CD4-positive, alpha-beta T cell treated with Interleukin-2 at 100 ng/mL for 4 hours (primary cell): ENCODE measurements around the gene ATCAY.
"Not testable (repeated sequence)": the region's sequence is repeated elsewhere in the genome, so short reads cannot be mapped to it uniquely, and the experiment has no call there.

Source experiments
- DNase-seq: peaks from one replicate; pipeline ENCODE4 v3.0.0-alpha.2; 2020; ENCODE audit warnings: low spot score

Gene ATCAY

DNA sequence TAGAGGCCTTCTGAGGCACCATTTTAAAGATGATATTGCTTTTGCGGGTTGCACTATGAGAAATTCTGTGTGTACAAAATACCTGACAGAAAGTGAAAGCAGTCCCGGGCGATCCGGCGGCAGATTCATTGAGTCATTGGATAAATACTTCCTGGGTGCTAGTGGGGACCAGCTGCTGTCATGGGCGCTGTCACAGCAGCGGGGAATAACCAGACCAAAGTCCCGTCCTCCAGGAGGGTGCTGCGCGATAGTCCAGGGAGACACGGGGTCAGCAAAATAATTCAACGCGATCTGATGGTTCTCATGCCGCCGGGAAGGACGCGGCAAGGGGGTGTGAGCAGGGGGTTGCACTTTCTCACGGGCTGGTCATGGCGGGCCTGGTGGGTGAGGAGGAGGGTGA lies 25.2 kb upstream of the ATCAY start:
- DNase-seq = no peak

DNA sequence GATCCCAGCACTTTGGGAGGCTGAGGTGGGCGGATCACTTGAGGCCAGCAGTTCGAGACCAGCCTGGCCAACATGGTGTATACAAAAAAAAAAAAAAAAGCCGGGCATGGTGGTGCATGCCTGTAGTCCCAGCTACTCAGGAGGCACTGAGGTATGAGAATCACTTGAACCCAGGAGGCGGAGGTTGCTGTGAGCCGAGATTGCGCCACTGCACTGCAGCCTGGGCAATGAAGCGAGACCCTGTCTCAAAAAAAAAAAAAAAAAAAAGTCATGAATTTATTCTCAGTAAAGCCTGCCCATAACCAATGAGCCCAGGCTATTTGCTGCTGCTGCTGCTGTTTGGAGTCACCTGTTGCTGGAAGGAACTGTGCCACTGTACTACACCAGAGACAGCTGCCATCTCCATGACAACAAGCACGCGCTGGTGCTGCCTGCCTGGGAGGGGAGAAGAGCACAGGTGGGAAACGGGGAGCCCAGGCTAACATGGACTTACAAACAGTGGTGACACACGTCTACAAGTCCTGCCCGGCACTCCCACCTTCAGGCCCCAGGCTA lies 23.0 kb upstream of the ATCAY start:
- DNase-seq = no peak

DNA sequence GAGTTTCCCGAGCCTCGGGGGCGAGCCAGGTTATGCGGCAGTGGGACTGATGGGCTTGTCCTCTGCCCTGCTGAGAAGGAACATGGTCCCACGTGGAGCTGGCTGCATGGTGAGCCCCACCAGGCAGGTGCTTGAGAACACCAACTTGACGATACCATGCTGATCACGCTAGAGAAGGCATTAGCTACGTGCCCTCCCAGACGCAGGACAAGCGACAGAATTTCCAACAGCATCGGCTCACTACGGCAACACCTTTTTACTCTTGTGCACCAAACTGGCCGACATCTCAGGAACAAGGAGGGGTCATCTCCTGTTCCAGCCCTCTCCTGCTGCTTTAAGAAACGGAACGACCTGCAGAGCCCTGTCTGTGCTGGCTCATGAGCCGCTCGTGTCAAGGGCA lies 20.0 kb upstream of the ATCAY start:
- DNase-seq = no peak

DNA sequence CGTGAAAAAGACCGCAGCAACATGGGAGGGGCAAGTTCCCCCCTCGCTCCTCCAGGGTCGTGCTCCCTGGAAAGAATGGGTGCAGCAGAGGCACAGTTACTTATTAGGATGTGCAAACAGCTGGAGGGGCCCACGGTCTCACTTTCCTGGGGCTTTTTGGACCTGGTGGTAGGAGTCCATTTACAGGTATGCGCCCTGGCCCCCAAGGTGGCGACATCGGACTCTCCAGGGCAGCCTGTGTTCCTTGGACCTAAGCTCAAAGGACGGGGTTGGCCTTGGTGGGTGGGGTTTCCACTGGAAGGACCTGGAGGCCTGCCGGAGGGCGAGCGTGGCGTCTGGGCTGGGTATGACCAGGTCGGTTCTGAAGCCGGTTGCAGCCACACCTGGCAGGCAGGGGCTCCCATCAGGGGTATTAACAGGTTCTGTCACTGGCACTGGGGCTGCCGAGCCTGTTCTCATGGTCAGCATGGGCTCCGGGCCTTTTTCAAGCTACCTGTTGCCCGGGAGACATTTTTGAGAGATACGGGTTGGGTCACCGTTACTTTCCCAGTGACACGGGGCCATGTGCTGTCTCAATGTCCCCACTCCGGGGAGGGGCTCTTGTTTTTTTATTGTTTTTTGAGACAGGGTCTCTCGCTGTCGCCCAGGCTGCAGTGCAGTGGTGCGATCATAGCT lies 17.5 kb upstream of the ATCAY start:
- DNase-seq = no peak

DNA sequence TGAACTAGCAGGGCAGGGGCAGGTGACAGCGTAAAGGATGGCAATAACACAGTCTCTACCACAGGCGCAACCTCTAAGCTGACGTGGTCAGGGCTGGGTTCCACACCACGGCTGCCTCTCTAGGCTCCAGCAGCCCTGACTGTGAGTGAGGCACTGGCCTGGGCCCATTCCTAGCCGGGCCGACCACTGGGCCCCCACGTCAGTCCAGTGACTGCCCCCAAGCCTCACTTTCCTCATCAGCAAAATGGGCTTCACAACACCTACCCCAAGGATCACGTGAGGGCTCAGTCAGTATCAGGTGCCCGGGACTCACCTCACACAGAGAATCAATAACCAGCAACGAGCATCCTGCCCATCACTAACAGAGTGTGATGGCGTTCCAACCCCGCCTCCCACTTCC lies 16.8 kb upstream of the ATCAY start:
- no peak for DNase-seq

DNA sequence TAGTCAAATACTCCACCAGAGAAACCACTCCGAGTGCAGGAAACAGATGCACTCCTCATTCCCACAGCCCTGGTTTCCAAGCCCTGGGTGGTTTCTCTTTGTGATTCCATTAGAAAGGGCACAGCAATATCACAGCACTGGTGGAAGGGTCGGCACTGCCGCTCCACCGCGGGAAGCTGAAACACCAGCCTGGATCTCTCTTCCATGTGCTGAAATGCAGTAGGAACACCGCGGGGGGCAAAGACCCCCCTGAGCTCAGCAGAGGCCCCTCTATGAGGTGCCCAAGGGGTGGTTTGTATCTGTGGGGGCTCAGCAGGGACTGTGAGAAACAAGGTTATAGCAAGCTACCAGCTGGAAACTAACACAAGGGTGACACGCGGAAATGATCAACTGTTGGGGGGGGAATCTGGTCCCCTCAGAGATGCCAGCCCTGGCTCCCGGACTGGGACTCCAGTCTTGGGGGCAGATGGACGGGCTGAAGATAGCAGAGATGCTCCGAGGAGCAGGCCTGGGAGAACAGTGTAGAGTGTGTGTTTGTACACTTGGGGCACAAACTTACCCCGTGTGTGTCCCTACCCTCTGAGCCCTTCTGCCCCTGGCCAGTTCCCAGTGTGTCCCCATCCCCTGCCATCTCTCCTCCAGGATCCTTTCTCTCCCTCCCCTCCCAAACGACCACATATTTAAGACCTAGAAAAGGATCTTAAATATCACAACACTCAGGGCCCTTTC lies 13.4 kb upstream of the ATCAY start:
- no peak for DNase-seq

DNA sequence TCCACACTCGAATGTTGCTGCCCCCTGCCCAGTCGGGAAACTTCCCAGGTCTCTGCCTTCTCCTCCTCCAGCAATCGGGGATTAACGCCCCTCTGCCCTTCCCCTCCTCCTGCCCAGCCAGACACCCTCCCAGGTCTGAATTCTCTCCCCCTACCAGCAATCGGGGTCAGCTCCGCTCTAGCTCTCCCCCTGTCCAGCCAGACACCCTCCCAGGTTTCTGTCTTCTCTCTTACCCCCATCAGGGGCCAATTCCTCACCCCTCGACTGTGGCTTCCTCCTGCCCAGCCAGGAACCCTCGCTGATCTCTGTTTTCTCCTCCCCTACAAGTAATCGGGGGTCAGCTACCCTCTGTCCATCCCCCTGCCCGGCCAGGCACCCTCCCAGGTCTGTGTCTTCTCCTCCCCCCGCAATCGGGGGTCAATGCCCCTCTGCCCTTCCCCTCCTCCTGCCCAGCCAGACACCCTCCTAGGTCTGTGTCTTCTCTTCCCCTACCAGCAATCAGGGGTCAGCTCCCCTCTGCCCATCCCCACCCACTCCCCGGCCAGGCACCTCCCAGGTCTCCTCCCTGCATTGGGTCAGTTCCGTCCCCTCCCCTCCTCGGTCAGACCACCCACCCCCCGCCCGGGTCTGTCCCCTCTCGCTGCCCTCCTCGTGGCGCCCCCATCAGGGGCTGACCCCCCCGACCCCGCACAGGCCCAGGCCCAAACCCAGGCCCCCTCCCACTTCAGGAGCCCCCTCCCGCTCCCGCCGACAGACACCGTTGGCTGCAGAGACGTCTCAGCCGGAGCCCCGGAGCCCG lies 12.3 kb upstream of the ATCAY start:
- DNase-seq = no peak

DNA sequence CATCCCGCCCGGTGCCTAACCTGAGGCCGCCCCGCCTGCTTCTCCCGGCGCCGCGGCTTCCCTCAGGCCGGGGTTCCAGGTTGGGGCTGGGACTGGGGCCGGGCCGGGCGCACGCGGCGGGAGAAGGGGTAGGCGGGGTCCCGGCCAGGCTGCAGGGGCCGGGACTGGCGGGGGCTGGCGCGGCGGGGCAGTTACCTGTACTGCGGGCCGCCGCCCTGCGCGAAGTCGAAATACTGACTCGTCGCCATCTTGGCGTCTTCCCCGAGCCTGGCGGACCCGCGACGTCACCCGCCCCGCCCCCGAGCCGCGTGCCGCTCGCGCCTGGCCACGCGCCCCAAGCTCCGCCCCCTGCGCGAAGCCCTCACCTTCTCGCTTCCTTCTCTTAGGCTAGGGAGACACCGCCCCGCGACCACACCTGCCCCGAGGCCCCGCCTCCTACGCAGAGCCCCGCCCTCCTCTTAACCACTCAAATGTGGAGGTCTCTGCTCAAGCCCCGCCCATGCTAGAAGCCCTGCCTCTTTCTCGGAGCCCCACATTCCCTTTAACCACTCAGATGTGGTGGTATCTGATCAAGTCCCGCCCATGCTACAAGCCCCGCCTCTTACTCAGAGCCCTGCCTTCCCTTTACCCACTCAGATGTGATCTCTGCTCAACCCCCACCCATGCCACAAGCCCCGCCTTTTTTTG lies 11.6 kb upstream of the ATCAY start, which contains the start of gene ZFR2:
ZFR2 (minus strand) TSS at position 269 of the 687 bp plus-strand sequence; CDS start at position 248, 21 bp downstream.
- DNase-seq = no peak

DNA sequence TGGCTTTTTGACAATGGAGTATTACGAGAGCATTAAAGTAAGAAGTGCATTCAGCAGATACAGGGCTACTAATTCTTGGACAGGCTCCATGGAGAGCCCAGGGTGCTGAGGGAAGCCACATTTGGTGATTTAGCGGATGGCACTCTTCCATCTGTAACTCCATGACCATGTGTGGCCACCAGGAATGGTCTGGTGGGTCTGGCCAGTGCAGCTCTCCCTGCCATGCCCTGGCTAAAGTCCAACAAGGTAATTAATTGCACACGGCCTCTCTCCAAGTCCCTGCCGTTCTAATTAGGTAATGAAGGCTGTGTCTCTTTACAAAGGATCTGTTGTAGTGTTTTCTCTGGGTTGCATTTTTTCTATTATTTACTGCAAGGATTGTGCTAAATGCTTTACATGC lies 7.3 kb upstream of the ATCAY start:
- no peak for DNase-seq

DNA sequence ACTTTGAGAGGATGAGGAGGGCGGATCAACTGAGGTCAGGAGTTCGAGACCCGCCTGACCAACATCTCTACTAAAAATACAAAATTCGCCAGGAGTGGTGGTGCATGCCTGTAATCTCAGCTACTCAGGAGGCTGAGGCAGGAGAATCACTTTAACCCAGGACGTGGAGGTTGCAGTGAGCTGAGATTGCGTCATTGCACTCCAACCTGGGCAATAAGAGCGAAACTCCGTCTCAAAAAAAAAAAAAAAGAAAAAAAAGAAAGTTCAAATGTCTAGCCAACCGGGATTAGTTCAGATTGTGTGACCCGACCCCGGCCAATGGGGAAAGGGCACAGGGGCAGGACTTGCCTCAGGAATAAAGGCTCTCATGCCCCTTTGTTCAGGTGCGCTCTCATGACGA lies 5.8 kb upstream of the ATCAY start:
- not testable (repeated sequence) for DNase-seq

DNA sequence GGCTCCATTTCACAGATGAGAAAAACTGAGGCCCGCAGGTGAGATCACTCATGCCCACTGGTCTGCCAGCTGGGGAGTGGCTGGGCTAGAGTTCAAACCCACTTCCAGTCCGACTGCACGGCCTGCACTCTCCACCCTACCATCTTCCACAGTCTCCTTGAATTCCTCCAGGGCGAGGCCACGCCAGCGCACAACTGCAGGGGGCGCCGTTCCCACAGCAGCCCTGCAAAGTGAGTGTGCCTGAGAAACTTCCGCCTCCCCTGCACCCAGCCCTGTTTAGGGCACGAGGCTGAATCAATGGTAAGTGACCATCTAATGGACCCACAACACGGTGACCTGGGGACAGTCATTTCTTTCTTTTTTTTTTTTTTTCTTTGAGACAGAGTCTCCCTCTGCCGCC lies 829 bp upstream of the ATCAY start:
- no peak for DNase-seq

DNA sequence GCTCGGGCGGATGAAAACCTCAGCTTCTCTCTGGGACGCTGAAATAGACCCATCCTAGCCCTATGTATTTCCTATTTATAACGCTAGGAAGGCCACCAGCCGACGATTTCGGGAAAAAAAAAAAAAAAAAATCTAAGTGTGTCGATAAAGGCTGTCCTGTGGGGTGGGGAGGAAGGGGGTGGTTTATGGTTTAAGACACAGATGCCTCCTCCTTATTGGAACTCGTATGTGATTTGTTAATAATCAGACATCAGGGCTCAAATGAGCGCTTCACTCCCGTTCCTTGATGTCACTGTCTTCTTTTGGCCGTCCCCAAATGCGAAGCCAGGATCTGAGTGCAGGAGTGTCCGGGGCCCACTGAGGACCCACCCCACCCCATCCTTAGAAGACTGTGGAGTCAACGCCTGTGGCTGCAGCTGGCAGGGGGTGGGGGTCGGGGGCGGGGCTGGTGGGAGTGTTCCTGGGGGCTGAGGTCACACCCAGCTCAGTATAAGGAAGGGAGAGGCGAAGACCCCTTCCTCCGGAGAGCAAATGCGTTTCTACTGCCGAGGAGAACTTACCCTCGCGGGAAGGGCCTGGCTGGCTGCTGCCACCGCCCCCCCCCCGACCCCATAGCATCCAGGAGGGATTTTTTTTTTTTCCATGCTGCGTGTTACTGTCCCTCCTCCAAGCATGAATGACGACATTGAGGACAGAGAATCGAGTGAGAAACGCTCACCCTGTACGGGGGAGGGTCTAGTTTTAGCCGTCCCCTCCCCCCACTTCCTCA lies 971 bp downstream of the ATCAY start:
- no peak for DNase-seq

DNA sequence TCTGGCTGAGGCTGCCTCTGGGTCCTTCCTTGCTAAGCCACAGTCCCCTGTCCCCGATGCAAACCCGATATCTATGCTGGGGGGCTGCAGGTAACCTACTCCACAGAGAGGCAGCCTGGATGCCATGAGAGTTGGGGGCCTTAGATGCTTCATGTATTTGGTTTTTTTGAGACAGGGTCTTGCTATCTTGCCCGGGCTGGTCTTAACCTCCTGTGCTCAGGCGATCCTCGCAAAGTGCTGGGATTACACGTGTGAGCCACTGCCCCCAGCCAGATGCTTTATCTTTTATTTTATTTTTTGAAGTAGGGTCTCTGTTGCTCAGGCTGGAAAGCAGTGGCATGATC lies 1.5 kb downstream of the ATCAY start:
- no peak for DNase-seq

DNA sequence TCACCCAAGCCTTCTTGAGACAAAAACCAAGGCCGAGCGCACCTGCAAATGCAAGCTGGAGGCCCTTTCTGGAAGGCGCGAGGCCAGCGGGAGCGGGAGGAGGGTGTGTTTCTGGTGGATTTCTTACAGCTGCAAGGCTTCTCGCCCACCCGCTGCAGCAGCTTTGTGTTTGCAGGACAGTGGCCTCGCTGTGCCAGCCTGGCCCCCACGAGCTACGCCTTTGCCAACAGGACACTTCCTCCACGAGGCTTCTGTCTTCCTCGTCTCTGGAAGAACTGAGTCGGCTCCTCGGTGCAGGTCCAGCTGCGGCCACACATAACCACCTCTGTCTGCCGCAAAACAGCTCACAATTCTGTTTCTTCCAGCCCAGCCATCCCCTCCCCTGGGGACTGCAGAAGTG lies 10.1 kb downstream of the ATCAY start:
- DNase-seq = no peak

DNA sequence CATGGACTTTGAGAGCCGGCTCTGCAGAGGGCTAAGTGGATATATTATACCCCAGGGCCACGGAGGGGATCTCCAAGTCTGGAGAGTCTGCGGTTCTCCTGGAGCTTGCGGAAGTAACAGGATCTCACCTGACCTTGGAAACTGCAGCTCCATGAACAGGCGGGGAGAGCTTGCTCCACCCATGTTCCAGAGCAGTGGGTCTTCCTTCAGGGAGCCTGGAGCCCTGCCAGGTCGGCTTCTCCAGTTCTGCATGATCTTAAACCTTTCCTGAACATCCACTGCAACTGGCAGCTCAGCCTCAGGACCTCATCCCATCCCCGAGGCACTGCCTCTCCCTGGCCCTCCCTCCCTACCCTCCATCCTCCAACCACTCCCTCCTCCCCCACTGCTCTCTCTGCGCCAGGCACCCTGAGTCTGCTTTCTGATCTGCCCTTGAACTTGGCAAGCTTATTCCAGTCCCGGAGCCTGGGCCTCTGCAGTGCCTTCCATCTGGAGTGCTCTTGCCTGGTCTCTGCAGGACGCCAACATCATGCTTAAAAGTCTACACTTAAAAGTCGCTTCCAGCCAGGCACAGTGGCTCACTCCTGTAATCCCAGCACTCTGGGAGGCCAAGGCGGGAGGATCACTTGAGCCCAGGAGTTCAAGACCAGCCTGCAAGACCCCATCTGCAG lies 13.2 kb downstream of the ATCAY start:
- DNase-seq = no peak

DNA sequence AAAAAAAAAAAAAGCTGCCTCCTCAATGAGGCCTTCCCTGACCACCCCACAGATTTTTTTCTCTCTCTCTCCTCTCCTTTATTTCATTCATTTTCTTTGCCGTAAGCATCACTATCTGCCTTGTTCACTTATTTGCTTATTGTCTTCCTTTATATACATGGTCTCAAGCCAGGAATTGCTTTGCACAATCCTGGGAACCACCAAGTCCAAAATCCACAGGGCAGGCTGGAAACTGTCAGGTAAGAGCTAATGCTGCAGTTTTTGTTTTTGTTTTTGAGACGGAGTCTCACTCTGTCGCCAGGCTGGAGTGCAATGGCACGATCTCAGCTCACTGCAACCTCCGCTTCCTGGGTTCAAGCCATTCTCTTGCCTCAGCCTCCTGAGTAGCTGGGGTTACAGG lies 14.5 kb downstream of the ATCAY start:
- DNase-seq = not testable (repeated sequence)

DNA sequence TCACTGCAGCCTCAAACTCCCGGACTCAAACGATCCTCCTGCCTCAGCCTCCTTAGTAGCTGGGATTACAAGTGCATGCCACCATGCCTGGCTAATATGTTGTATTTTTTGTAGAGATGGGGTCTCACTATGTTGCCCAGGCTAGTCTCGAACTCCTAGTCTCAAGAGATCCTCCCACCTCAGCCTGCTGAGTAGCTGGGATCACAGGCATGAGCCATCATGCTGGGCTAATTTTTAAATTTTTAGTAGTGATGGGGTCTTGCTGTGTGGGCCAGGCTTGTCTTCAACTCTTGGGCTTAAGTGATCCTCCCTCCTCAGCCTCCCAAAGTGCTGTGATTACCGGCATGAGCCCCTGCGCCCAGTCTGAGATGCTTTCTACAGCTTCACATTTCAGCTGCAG lies 15.3 kb downstream of the ATCAY start:
- DNase-seq = no peak

DNA sequence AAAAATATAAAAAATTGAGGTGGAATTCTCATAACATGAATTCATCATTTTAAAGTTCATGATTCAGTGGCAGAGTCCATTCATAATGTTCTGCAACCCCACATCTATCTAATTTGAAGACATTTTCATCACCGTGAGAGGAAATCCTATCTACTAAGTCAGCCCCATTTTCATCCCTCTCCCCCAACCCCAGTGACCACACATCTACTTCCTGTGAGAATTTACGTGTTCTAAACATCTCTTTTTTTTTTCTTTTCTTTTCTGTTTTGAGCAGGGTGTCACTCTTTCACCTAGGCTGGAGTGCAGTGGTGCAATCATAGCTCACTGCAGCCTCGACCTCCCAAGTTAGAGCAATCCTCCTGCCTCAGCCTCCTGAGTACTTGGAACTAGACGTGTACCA lies 17.5 kb downstream of the ATCAY start:
- DNase-seq = no peak

DNA sequence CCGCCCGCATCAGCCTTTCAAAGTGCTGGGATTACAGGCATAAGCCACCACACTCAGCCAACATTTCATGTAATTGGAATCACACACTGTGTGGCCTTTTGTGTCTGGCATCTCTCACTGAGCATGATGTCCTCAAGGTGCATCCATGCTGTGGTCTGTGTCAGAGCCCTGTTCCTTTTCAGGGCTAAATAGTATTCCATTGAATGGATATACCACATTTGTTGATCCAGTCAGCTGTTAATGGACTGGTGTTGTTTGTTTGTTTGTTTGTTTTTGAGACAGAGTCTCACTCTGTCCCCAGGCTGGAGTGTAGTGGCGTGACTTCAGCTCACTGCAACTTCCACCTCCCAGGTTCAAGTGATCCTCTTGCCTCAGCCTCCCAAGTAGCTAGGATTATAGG lies 17.9 kb downstream of the ATCAY start:
- DNase-seq = no peak

DNA sequence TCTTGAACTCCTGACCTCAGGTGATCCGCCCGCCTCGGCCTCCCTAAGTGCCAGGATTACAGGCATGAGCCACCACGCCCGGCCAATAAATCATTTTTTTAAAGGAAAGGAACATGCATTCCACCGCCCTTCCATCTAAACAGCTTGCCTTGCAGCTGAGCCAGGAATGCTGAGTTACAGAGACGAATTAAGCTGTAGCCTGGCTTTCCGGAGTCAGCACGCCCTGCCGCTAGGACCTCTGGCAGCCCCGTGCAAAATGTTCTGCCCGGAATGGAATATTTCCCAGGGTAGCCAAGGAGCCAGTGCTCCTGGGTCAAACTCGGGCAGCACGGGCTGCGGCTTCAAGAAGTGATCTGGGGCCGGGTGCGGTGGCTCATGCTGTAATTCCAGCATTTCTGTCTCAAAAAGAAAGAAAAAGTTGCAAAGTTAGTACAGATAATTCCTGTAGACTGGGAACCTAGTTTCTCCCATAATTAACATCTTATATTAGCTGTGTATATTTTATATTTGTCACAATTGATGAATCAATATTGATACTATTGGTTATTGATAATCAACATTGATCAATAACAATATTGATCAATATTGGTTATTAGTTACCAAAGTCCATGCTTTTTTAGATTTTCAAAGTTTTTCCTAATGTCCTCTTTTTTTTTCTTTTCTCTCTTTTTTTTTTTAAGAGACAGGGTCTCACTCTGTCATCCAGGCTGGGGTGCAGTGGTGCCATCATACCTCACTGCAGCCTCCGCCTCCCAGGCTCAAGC lies 19.2 kb downstream of the ATCAY start:
- DNase-seq = no peak
